Activated naive CD8-positive, alpha-beta T cell treated with anti-CD3 and anti-CD28 coated beads, Interleukin-2, amount 10 ng/mL, durations not matched to agents 7 days and 5 days (primary cell): Measurements from ENCODE around the gene HSPBP1. TPM values are rescaled to one million over a fixed set of nuclear protein-coding genes. Genes with fewer than 3 reads are reported as not detected.

Experiments
- ATAC-seq: fragments of 150-1000 bp; cut with Tn5 transposase; one replicate; pipeline ENCODE4 v1.10.0; 2021; ENCODE audit warnings: low read depth, moderate library complexity
- POLR2A ChIA-PET: fragments of 350-600 bp; sonication (Branson Sonifier 250); formaldehyde crosslinking; loops from one replicate; lab custom pipeline; 2021; ENCODE audit warnings: antibody characterized with exemption; lab: Charles Lee
- DNase-seq: peaks from one replicate; pipeline ENCODE4 v3.0.0; 2021
- H3K27ac Mint-ChIP-seq: one replicate; pipeline ENCODE4 v1.8.0; 2022; ENCODE audit warnings: mild to moderate bottlenecking, mixed read lengths
- H3K27me3 Mint-ChIP-seq: one replicate; pipeline ENCODE4 v1.8.0; 2022; ENCODE audit warnings: mild to moderate bottlenecking, moderate library complexity, mixed read lengths
- H3K36me3 Mint-ChIP-seq: one replicate; pipeline ENCODE4 v1.8.0; 2021; ENCODE audit warnings: mild to moderate bottlenecking, mixed read lengths
- H3K4me1 Mint-ChIP-seq: one replicate; pipeline ENCODE4 v1.8.0; 2021; ENCODE audit warnings: mixed read lengths
- H3K4me3 Mint-ChIP-seq: one replicate; pipeline ENCODE4 v1.8.0; 2022; ENCODE audit warnings: mild to moderate bottlenecking, moderate library complexity, mixed read lengths
- H3K9me3 Mint-ChIP-seq: one replicate; pipeline ENCODE4 v1.8.0; 2021; ENCODE audit warnings: mixed read lengths
- total RNA-seq, 2 experiments: library from RNA; stranded (reverse); gene quantifications; one replicate each; pipeline ENCODE4 v1.2.3, GENCODE V29; 2021

HSPBP1 gene
- total RNA-seq, 2 experiments from 2014 or later: 19.5 to 20.3 TPM

- Mint-ChIP-seq H3K4me1 (peaks cover 6% of the 10 kb centered on the region), H3K4me3 (no peak overlapping the region), H3K27ac (peak overlapping the region; percentile 13), H3K9me3 (no peaks in the 10 kb centered on the region), H3K36me3 (peaks cover 11% of the 10 kb centered on the region), H3K27me3 (no peaks in the 10 kb centered on the region)
- DNase-seq (no peak), ATAC-seq (no peak)
- POLR2A ChIA-PET: interaction anchor here (1.5 to 2.7 kb wide), 2 partner anchors 10 to 15 kb away, joined by 4 to 13 read pairs; no protein-coding TSS in a partner anchor
Measured at GRCh38 chr19:55244004-55244680, 35.8 kb downstream of the HSPBP1 start.

GRCh38 chr19:55242517-55242916 is 37.4 kb downstream of the HSPBP1 start:
- POLR2A ChIA-PET: interaction anchor here (1.5 to 2.7 kb wide), 2 partner anchors 12 to 17 kb away, joined by 4 to 13 read pairs; no protein-coding TSS in a partner anchor
- no peak overlapping the region for H3K4me3 Mint-ChIP-seq

GRCh38 chr19:55241935-55242464 is 37.9 kb downstream of the HSPBP1 start:
- ATAC-seq: no peak
- H3K4me1 Mint-ChIP-seq: peaks cover 2% of the 10 kb centered on the region
- no peaks in the 10 kb centered on the region for H3K9me3 Mint-ChIP-seq
- POLR2A ChIA-PET: interaction anchor here (0.9 kb wide), 1 partner anchor 9 kb away, joined by 3 read pairs; no protein-coding TSS in a partner anchor
- H3K4me3 Mint-ChIP-seq: no peak overlapping the region
- peaks cover 17% of the 10 kb centered on the region for H3K36me3 Mint-ChIP-seq
- H3K27me3 Mint-ChIP-seq: no peaks in the 10 kb centered on the region
- DNase-seq: no peak
- H3K27ac Mint-ChIP-seq: no peak overlapping the region

More at GRCh38 chr19:55242517-55242916, 37.4 kb downstream of the HSPBP1 start:
- Mint-ChIP-seq H3K27me3 (no peaks in the 10 kb centered on the region), H3K36me3 (peaks cover 12% of the 10 kb centered on the region), H3K27ac (no peak overlapping the region), H3K9me3 (no peaks in the 10 kb centered on the region), H3K4me1 (peaks cover 2% of the 10 kb centered on the region)
- ATAC-seq (no peak), DNase-seq (no peak)

- Mint-ChIP-seq H3K9me3 (no peaks in the 10 kb centered on the region), H3K4me3 (no peak overlapping the region), H3K4me1 (peaks cover 4% of the 10 kb centered on the region), H3K27me3 (no peaks in the 10 kb centered on the region), H3K36me3 (peaks cover 23% of the 10 kb centered on the region), H3K27ac (no peak overlapping the region)
- POLR2A ChIA-PET: interaction anchor here (0.6 to 0.9 kb wide), 2 partner anchors 10 to 13 kb away, joined by 3 read pairs; no protein-coding TSS in a partner anchor
- ATAC-seq (no peak), DNase-seq (no peak)
Measured at GRCh38 chr19:55241143-55241934, 38.6 kb downstream of the HSPBP1 start.

GRCh38 chr19:55240713-55241020 is 39.2 kb downstream of the HSPBP1 start:
- Mint-ChIP-seq H3K4me1 (peaks cover 6% of the 10 kb centered on the region), H3K4me3 (no peak overlapping the region), H3K36me3 (peaks cover 27% of the 10 kb centered on the region), H3K9me3 (no peaks in the 10 kb centered on the region), H3K27ac (no peak overlapping the region), H3K27me3 (no peaks in the 10 kb centered on the region)
- DNase-seq: no peak
- no peak for ATAC-seq
- POLR2A ChIA-PET: no interaction called here

- Mint-ChIP-seq H3K4me1 (peaks cover 7% of the 10 kb centered on the region), H3K36me3 (peaks cover 38% of the 10 kb centered on the region), H3K27me3 (no peaks in the 10 kb centered on the region), H3K9me3 (no peaks in the 10 kb centered on the region), H3K27ac (no peak overlapping the region), H3K4me3 (no peak overlapping the region)
- POLR2A ChIA-PET: no interaction called here
- ATAC-seq (no peak), DNase-seq (no peak)
Measured at GRCh38 chr19:55239004-55239403, 40.9 kb downstream of the HSPBP1 start.

GRCh38 chr19:55238030-55238429 is 41.9 kb downstream of the HSPBP1 start:
- POLR2A ChIA-PET: interaction anchor here (1.2 kb wide), 1 partner anchor 17 kb away, joined by 3 read pairs; no protein-coding TSS in a partner anchor
- Mint-ChIP-seq H3K27ac (no peak overlapping the region), H3K27me3 (no peaks in the 10 kb centered on the region), H3K36me3 (peaks cover 38% of the 10 kb centered on the region), H3K4me1 (peaks cover 7% of the 10 kb centered on the region), H3K4me3 (no peak overlapping the region), H3K9me3 (no peaks in the 10 kb centered on the region)
- no peak for ATAC-seq
- no peak for DNase-seq

GRCh38 chr19:55232986-55233385 is 46.9 kb downstream of the HSPBP1 start:
- POLR2A ChIA-PET: no interaction called here
- no peak for ATAC-seq
- Mint-ChIP-seq H3K36me3 (peaks cover 39% of the 10 kb centered on the region), H3K27me3 (no peaks in the 10 kb centered on the region), H3K4me3 (no peak overlapping the region), H3K4me1 (peaks cover 5% of the 10 kb centered on the region), H3K27ac (no peak overlapping the region), H3K9me3 (no peaks in the 10 kb centered on the region)
- no peak for DNase-seq

GRCh38 chr19:55232286-55232602 is 47.7 kb downstream of the HSPBP1 start:
- ATAC-seq: no peak
- H3K9me3 Mint-ChIP-seq: no peaks in the 10 kb centered on the region
- peaks cover 5% of the 10 kb centered on the region for H3K4me1 Mint-ChIP-seq
- no peak for DNase-seq
- H3K36me3 Mint-ChIP-seq: peaks cover 39% of the 10 kb centered on the region
- H3K4me3 Mint-ChIP-seq: no peak overlapping the region
- no peaks in the 10 kb centered on the region for H3K27me3 Mint-ChIP-seq
- POLR2A ChIA-PET: no interaction called here
- H3K27ac Mint-ChIP-seq: no peak overlapping the region

- ATAC-seq (no peak), DNase-seq (no peak)
- Mint-ChIP-seq H3K4me1 (peaks cover 3% of the 10 kb centered on the region), H3K4me3 (no peak overlapping the region), H3K27ac (no peak overlapping the region), H3K27me3 (no peaks in the 10 kb centered on the region), H3K36me3 (peaks cover 34% of the 10 kb centered on the region), H3K9me3 (no peaks in the 10 kb centered on the region)
- POLR2A ChIA-PET: no interaction called here
Measured at GRCh38 chr19:55231391-55232285, 48.3 kb downstream of the HSPBP1 start.

- Mint-ChIP-seq H3K4me1 (peaks cover 1% of the 10 kb centered on the region), H3K27ac (no peak overlapping the region), H3K36me3 (peaks cover 29% of the 10 kb centered on the region), H3K9me3 (no peaks in the 10 kb centered on the region), H3K27me3 (no peaks in the 10 kb centered on the region), H3K4me3 (no peak overlapping the region)
- POLR2A ChIA-PET: no interaction called here
- no peak for DNase-seq
- ATAC-seq: no peak
Measured at GRCh38 chr19:55230780-55231179, 49.1 kb downstream of the HSPBP1 start.

- Mint-ChIP-seq H3K4me1 (peaks cover 3% of the 10 kb centered on the region), H3K9me3 (no peaks in the 10 kb centered on the region), H3K27me3 (no peaks in the 10 kb centered on the region), H3K36me3 (peaks cover 33% of the 10 kb centered on the region), H3K4me3 (no peak overlapping the region), H3K27ac (no peak overlapping the region)
- ATAC-seq: no peak
- no peak for DNase-seq
- POLR2A ChIA-PET: interaction anchor here (0.6 to 1.0 kb wide), 2 partner anchors 16 to 19 kb away, joined by 3 read pairs; no protein-coding TSS in a partner anchor
Measured at GRCh38 chr19:55230329-55230728, 49.6 kb downstream of the HSPBP1 start.

- H3K9me3 Mint-ChIP-seq: no peaks in the 10 kb centered on the region
- H3K4me1 Mint-ChIP-seq: peaks cover 3% of the 10 kb centered on the region
- DNase-seq: no peak
- POLR2A ChIA-PET: interaction anchor here (0.6 to 1.0 kb wide), 2 partner anchors 15 to 18 kb away, joined by 3 read pairs; no protein-coding TSS in a partner anchor
- H3K27ac Mint-ChIP-seq: no peak overlapping the region
- peaks cover 28% of the 10 kb centered on the region for H3K36me3 Mint-ChIP-seq
- H3K27me3 Mint-ChIP-seq: no peaks in the 10 kb centered on the region
- no peak for ATAC-seq
- H3K4me3 Mint-ChIP-seq: no peak overlapping the region
Measured at GRCh38 chr19:55229789-55230182, 50.1 kb downstream of the HSPBP1 start.
